Stimulated activated naive CD4-positive, alpha-beta T cell (primary cell): Measurements from ENCODE around the gene EFL1.

Source experiments
- DNase-seq, 6 experiments: peaks; one replicate each; lab custom pipeline; 2025; lab: John Stamatoyannopoulos, UW

The EFL1 gene

GRCh38 chr15:82081914-82082762 is 180.4 kb downstream of the EFL1 start:
- DNase-seq, result no peak

- no peak for DNase-seq
Observed at GRCh38 chr15:82080774-82081173, 181.8 kb downstream of the EFL1 start.
